GM21576 (cell line): Measurements from ENCODE around the gene TOP2A.

Source experiments
- ATAC-seq: cut with Tn5 transposase; IDR thresholded peaks from one replicate; pipeline ENCODE4 v1.9.1; 2021; ENCODE audit warnings: mild to moderate bottlenecking, moderate library complexity; ENCODE audit not compliant: unreplicated experiment

The TOP2A gene

GRCh38 chr17:40348562-40349476, 68.9 kb downstream of the TOP2A start:
- no peak for ATAC-seq

- no peak for ATAC-seq
These were observed 69.6 kb downstream of the TOP2A start for GRCh38 chr17:40348136-40348504.

- no peak for ATAC-seq
These were observed 70.2 kb downstream of the TOP2A start for GRCh38 chr17:40347319-40348135.

- ATAC-seq: no peak
These were observed 70.9 kb downstream of the TOP2A start for GRCh38 chr17:40346765-40347158.

GRCh38 chr17:40345994-40346764, 71.5 kb downstream of the TOP2A start:
- no peak for ATAC-seq

GRCh38 chr17:40345161-40345993, 72.3 kb downstream of the TOP2A start:
- no peak for ATAC-seq

- no peak for ATAC-seq
These were observed 73.1 kb downstream of the TOP2A start for GRCh38 chr17:40344421-40345160.

GRCh38 chr17:40343219-40344119, 74.2 kb downstream of the TOP2A start:
- ATAC-seq: no peak

- ATAC-seq: no peak
These were observed 75.0 kb downstream of the TOP2A start for GRCh38 chr17:40342504-40343218.

GRCh38 chr17:40341808-40342503, 75.7 kb downstream of the TOP2A start:
- ATAC-seq: no peak

- peak; percentile 63 for ATAC-seq
These were observed 76.6 kb downstream of the TOP2A start for GRCh38 chr17:40340880-40341807.

- ATAC-seq: no peak
These were observed 77.4 kb downstream of the TOP2A start for GRCh38 chr17:40340327-40340726.

GRCh38 chr17:40338941-40339649, 78.6 kb downstream of the TOP2A start:
- ATAC-seq: no peak
